ENCODE data around the gene CMIP. TPM values are rescaled to one million over a fixed set of nuclear protein-coding genes. Genes with fewer than 3 reads are reported as not detected.

Gene CMIP
- total RNA-seq, 1 experiment from 2014 or later = 53.6 TPM

DNA sequence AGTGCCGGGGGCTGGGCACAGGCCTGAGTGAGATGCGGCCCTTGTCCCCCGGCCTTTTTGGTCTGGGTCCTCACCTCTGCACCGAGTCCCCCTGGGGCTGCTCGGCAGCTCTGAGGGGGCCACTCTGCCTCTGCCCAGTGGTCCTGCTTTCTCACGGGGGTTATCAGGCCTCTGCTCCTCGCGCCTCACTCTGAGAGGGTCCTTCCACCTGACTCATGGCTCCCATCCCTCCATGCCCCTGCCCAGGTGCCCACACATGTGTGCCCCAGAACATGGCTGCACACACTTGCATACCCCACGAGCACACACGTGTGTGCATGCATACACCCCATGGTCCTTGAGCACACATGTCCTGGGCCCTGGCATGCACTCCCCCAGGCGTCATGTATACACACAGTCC lies 53.7 kb downstream of the CMIP start:
- no peaks in the 10 kb centered on the region for H3K9me3 Mint-ChIP-seq (ENCODE audit: unreplicated experiment)
- no peak overlapping the region for H3K4me3 Mint-ChIP-seq (ENCODE audit: unreplicated experiment)
- TF ChIP-seq, protein P1, sequence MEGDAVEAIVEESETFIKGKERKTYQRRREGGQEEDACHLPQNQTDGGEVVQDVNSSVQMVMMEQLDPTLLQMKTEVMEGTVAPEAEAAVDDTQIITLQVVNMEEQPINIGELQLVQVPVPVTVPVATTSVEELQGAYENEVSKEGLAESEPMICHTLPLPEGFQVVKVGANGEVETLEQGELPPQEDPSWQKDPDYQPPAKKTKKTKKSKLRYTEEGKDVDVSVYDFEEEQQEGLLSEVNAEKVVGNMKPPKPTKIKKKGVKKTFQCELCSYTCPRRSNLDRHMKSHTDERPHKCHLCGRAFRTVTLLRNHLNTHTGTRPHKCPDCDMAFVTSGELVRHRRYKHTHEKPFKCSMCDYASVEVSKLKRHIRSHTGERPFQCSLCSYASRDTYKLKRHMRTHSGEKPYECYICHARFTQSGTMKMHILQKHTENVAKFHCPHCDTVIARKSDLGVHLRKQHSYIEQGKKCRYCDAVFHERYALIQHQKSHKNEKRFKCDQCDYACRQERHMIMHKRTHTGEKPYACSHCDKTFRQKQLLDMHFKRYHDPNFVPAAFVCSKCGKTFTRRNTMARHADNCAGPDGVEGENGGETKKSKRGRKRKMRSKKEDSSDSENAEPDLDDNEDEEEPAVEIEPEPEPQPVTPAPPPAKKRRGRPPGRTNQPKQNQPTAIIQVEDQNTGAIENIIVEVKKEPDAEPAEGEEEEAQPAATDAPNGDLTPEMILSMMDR (IDR thresholded peaks at IDR 0.05; ENCODE audit: unreplicated experiment) = no peak
- CTCF ChIA-PET = interaction anchor here (1.4 kb wide), 1 partner anchor 125 kb away, joined by 3 read pairs; no protein-coding TSS in a partner anchor
- H3K4me1 Mint-ChIP-seq (ENCODE audit: insufficient read depth, unreplicated experiment) = peaks cover 45% of the 10 kb centered on the region
- DNase-seq (ENCODE audit: unreplicated experiment) = no peak
- H3K36me3 Mint-ChIP-seq (ENCODE audit: insufficient read depth, unreplicated experiment) = peaks cover 12% of the 10 kb centered on the region
- no peaks in the 10 kb centered on the region for H3K27me3 Mint-ChIP-seq (ENCODE audit: insufficient read depth, unreplicated experiment)
- POLR2A ChIA-PET = interaction anchor here (0.7 to 1.6 kb wide), 3 partner anchors 28 to 52 kb away, joined by 3 to 14 read pairs (median 6); no protein-coding TSS in a partner anchor
- no peak overlapping the region for H3K27ac Mint-ChIP-seq (ENCODE audit: low read depth, unreplicated experiment)
- no TSS peak for BruUV-seq (replicated peaks)
- intact Hi-C loops (cut with micrococcal nuclease) = no loop called here

- intact Hi-C loops (cut with micrococcal nuclease) = no loop called here
- peaks cover 45% of the 10 kb centered on the region for H3K4me1 Mint-ChIP-seq (ENCODE audit: insufficient read depth, unreplicated experiment)
These were observed 55.2 kb downstream of the CMIP start for GRCh38 chr16:81499576-81500380.

GRCh38 chr16:81500833-81501521 lies 56.4 kb downstream of the CMIP start:
- no peak overlapping the region for H3K4me3 Mint-ChIP-seq (ENCODE audit: unreplicated experiment)
- POLR2A ChIA-PET = interaction anchor here (0.6 to 1.9 kb wide), 6 partner anchors 9 to 55 kb away, joined by 3 to 5 read pairs (median 4); no protein-coding TSS in a partner anchor
- H3K9me3 Mint-ChIP-seq (ENCODE audit: unreplicated experiment) = no peaks in the 10 kb centered on the region
- no peaks in the 10 kb centered on the region for H3K27me3 Mint-ChIP-seq (ENCODE audit: insufficient read depth, unreplicated experiment)
- intact Hi-C loops (cut with micrococcal nuclease) = no loop called here
- DNase-seq (ENCODE audit: unreplicated experiment) = peak; percentile 82
- H3K36me3 Mint-ChIP-seq (ENCODE audit: insufficient read depth, unreplicated experiment) = peaks cover 21% of the 10 kb centered on the region
- TF ChIP-seq, protein P1 (IDR thresholded peaks at IDR 0.05; ENCODE audit: unreplicated experiment) = no peak
- BruUV-seq (replicated peaks) = TSS peak; percentile 78
- peaks cover 49% of the 10 kb centered on the region for H3K4me1 Mint-ChIP-seq (ENCODE audit: insufficient read depth, unreplicated experiment)
- H3K27ac Mint-ChIP-seq (ENCODE audit: low read depth, unreplicated experiment) = peak overlapping the region; percentile 84
- CTCF ChIA-PET = interaction anchor here (0.7 kb wide), 1 partner anchor 98 kb away, joined by 5 read pairs; no protein-coding TSS in a partner anchor

More at GRCh38 chr16:81499576-81500380, 55.2 kb downstream of the CMIP start:
- Mint-ChIP-seq H3K27ac (ENCODE audit: low read depth, unreplicated experiment) (peak overlapping the region; percentile 84), H3K36me3 (ENCODE audit: insufficient read depth, unreplicated experiment) (peaks cover 21% of the 10 kb centered on the region), H3K9me3 (ENCODE audit: unreplicated experiment) (no peaks in the 10 kb centered on the region), H3K27me3 (ENCODE audit: insufficient read depth, unreplicated experiment) (no peaks in the 10 kb centered on the region), H3K4me3 (ENCODE audit: unreplicated experiment) (peak overlapping the region; percentile 4)
- TF ChIP-seq, protein P1 (IDR thresholded peaks at IDR 0.05; ENCODE audit: unreplicated experiment) = no peak
- POLR2A ChIA-PET = interaction anchor here (0.6 to 1.9 kb wide), 6 partner anchors 23 to 85 kb away, joined by 3 to 14 read pairs (median 5); no protein-coding TSS in a partner anchor
- CTCF ChIA-PET = interaction anchor here (0.6 to 1.4 kb wide), 2 partner anchors 16 to 123 kb away, joined by 3 read pairs; no protein-coding TSS in a partner anchor
- no TSS peak for BruUV-seq (replicated peaks)
- peak; percentile 62 for DNase-seq (ENCODE audit: unreplicated experiment)
